Panc1 (cell line): Measurements from ENCODE around the gene CHTF18. TPM values are rescaled to one million over a fixed set of nuclear protein-coding genes. Genes with fewer than 3 reads are reported as not detected.
A peak's percentile ranks its signal among the peaks of the same experiment; 100 is the strongest.

Source experiments
- ATAC-seq: fragments of 200-7000 bp; cut with Tn5 transposase; 2 replicates; pipeline ENCODE4 v1.9.1; 2020; ENCODE audit warnings: mild to moderate bottlenecking, moderate library complexity
- BruUV-seq: library from RNA; stranded (reverse); fragments of 400-500 nt; replicated peaks from 2 replicates; lab custom pipeline; 2021; lab: Mats Ljungman, UMichigan
- CTCF ChIA-PET: fragments of 300-600 bp; sonication (Branson Sonifier 250); formaldehyde crosslinking; loops from one replicate; lab custom pipeline; 2022; ENCODE audit warnings: antibody characterized with exemption; lab: Charles Lee
- POLR2A ChIA-PET: fragments of 300-600 bp; sonication (Branson Sonifier 250); formaldehyde crosslinking; loops from one replicate; lab custom pipeline; 2022; ENCODE audit warnings: antibody characterized with exemption; lab: Charles Lee
- DNase-seq: peaks from one replicate; pipeline ENCODE4 v3.0.0-alpha.2; 2010; ENCODE audit warnings: low read depth, low spot score
- H3K27ac ChIP-seq: 2 replicates; pipeline ENCODE4 v1.5.1; 2011; ENCODE audit warnings: mild to moderate bottlenecking, low read length, inconsistent platforms
- H3K27me3 ChIP-seq: fragments of 200-500 bp; sonication (Bioruptor generic); 2 replicates; pipeline ENCODE4 v1.6.0; 2014; ENCODE audit warnings: low read length, inconsistent platforms; ENCODE audit not compliant: control insufficient read depth, insufficient read depth
- H3K36me3 ChIP-seq: fragments of 200-500 bp; sonication (Bioruptor generic); 2 replicates; pipeline ENCODE4 v1.5.1; 2014; ENCODE audit warnings: inconsistent platforms, mild to moderate bottlenecking, low read length, moderate library complexity; ENCODE audit not compliant: control insufficient read depth, insufficient read depth
- H3K4me1 ChIP-seq: 2 replicates; pipeline ENCODE4 v1.5.1; 2011; ENCODE audit warnings: inconsistent platforms, mild to moderate bottlenecking, low read length, moderate library complexity; ENCODE audit not compliant: control insufficient read depth, insufficient read depth
- H3K4me3 ChIP-seq, 2 experiments: 2 replicates each; pipeline ENCODE4 v1.5.1; 2011 to 2012; ENCODE audit warnings: low read depth in 2 of 2, low read length in 2 of 2, mild to moderate bottlenecking in 2 of 2, inconsistent platforms in 1 of 2, moderate library complexity in 1 of 2
- H3K9me3 ChIP-seq: fragments of 200-500 bp; sonication (Bioruptor generic); 2 replicates; pipeline ENCODE4 v1.5.1; 2014; ENCODE audit warnings: low read depth, mild to moderate bottlenecking, inconsistent platforms, low read length, moderate library complexity; ENCODE audit not compliant: control insufficient read depth, insufficient read depth
- POLR2AphosphoS5 ChIP-seq: IDR thresholded peaks from 2 replicates; pipeline ENCODE4 v1.6.1; 2012; ENCODE audit warnings: mild to moderate bottlenecking, low read depth, low read length, moderate library complexity
- SIN3A ChIP-seq: IDR thresholded peaks from 2 replicates; pipeline ENCODE4 v1.6.1; 2012; ENCODE audit warnings: low read depth, mild to moderate bottlenecking, low read length, moderate library complexity, borderline replicate concordance; ENCODE audit not compliant: insufficient read depth
- TCF7L2 ChIP-seq: IDR thresholded peaks from 2 replicates; pipeline ENCODE4 v1.6.1; 2011; ENCODE audit warnings: mild to moderate bottlenecking, low read depth, low read length, inconsistent platforms
- in situ Hi-C: cut with HindIII; loops from 2 replicates; pipeline ENCODE4 v1.10.0; 2016; ENCODE audit warnings: low sequenced_read_pairs, low pct_unique_long_range_greater_than_20kb
- intact Hi-C: fragments of 100-400 bp; cut with micrococcal nuclease; formaldehyde crosslinking; loops from one replicate; pipeline ENCODE4 v1.10.0; 2022; ENCODE audit not compliant: unreplicated experiment
- total RNA-seq: library from RNA; stranded (reverse); gene quantifications from one replicate; pipeline ENCODE4 v1.2.1, GENCODE V29; 2021; ENCODE audit not compliant: unreplicated experiment
- TF ChIP-seq, protein P1 (sequence below): fragments of 450-650 bp; IDR thresholded peaks from 2 replicates; pipeline ENCODE4 v1.5.1; 2017; ENCODE audit warnings: mild to moderate bottlenecking
- TF ChIP-seq, protein P2 (sequence below), 2 experiments: IDR thresholded peaks; 2 replicates each; pipeline ENCODE4 v1.6.1; 2011 to 2012; ENCODE audit warnings: low read depth in 2 of 2, control low read depth in 1 of 2, low read length in 1 of 2, mild to moderate bottlenecking in 1 of 2, moderate library complexity in 1 of 2; ENCODE audit not compliant: insufficient read depth in 1 of 2

CHTF18 gene
- total RNA-seq, 1 experiment from 2014 or later: 118 TPM

DNA sequence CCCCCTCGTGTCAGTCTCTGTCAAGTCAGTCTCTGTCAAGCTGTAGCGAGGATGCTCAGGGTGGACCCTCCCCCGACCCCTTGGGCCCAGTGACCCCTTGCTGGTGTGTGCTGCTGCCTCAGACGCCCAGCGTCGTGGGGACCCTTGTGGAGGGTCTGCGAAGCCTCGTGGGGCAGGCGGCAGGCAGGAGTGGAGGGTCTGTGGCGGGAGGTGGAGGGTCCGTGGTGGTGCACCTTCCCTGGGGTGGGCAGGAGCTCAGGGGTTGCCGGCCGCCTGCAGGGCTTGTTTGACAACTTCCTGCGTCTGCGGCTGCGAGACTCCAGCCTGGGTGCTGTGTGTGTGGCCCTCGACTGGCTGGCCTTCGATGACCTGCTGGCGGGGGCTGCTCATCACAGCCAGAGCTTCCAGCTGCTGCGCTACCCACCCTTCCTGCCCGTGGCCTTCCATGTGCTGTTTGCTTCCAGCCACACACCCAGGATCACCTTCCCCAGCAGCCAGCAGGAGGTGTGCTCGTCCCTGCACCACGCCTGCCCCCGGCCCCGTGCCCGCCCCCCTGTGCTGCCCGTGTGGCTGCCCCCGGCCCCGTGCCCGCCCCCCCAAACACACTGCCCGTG lies 6.5 kb downstream of the CHTF18 start:
- Histone ChIP-seq H3K4me1 (peaks cover 24% of the 10 kb centered on the region), H3K36me3 (peaks cover 3% of the 10 kb centered on the region; the same call in 1 of the 2 replicates), H3K9me3 (no peaks in the 10 kb centered on the region), H3K27ac (no peak overlapping the region), H3K4me3 (no peak overlapping the region), H3K27me3 (no peaks in the 10 kb centered on the region)
- in situ Hi-C loops: no loop called here
- TF ChIP-seq, protein P1, sequence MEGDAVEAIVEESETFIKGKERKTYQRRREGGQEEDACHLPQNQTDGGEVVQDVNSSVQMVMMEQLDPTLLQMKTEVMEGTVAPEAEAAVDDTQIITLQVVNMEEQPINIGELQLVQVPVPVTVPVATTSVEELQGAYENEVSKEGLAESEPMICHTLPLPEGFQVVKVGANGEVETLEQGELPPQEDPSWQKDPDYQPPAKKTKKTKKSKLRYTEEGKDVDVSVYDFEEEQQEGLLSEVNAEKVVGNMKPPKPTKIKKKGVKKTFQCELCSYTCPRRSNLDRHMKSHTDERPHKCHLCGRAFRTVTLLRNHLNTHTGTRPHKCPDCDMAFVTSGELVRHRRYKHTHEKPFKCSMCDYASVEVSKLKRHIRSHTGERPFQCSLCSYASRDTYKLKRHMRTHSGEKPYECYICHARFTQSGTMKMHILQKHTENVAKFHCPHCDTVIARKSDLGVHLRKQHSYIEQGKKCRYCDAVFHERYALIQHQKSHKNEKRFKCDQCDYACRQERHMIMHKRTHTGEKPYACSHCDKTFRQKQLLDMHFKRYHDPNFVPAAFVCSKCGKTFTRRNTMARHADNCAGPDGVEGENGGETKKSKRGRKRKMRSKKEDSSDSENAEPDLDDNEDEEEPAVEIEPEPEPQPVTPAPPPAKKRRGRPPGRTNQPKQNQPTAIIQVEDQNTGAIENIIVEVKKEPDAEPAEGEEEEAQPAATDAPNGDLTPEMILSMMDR: peak; percentile 31; the same call in 1 of the 2 replicates
- TF ChIP-seq TCF7L2: no peak
- BruUV-seq: no TSS peak
- CTCF ChIA-PET: no interaction called here
- POLR2A ChIA-PET: interaction anchor here (1.0 kb wide), 1 partner anchor 12 kb away, joined by 3 read pairs; no protein-coding TSS in a partner anchor
- ATAC-seq (peak; percentile 70), DNase-seq (no peak)
- intact Hi-C loops: no loop called here

DNA sequence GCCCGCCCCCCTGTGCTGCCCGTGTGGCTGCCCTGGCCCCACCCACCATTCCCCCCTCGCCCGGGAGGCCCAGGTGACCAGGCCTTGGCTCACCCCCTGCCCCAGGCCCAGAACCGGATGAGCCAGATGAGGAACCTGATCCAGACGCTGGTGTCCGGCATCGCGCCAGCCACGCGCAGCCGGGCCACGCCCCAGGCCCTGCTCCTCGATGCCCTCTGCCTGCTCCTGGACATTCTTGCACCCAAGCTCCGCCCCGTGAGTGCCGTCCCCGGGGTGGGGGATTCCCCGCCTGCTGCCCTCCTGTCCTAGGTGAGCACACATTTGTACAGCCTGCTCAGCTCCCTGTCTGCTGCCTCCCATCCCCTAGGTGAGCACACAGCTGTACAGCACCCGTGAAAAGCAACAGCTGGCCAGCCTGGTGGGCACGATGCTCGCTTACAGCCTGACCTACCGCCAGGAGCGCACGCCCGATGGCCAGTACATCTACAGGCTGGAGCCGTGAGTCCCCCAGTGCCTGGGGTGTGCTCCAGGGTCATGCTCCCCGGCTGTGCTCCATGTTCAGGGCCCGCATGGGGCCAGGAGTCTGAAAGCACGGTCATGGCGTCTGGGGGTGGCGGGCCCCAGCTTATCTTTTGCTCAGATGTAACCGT lies 7.3 kb downstream of the CHTF18 start:
- in situ Hi-C loops (no loop called here), intact Hi-C loops (no loop called here)
- H3K4me3 ChIP-seq: peak overlapping the region in 1 of 2 experiments; percentile 32; a peak in 2 of 4 replicates
- no TSS peak for BruUV-seq
- H3K4me1 ChIP-seq: peaks cover 27% of the 10 kb centered on the region
- H3K27me3 ChIP-seq: no peaks in the 10 kb centered on the region
- no peaks in the 10 kb centered on the region for H3K9me3 ChIP-seq
- peak overlapping the region; percentile 48; the same call in 1 of the 2 replicates for H3K27ac ChIP-seq
- POLR2A ChIA-PET: interaction anchor here (1.0 kb wide), 1 partner anchor 12 kb away, joined by 3 read pairs; no protein-coding TSS in a partner anchor
- no peak for DNase-seq
- peaks cover 3% of the 10 kb centered on the region; the same call in 1 of the 2 replicates for H3K36me3 ChIP-seq
- peak; percentile 26; the same call in 1 of the 2 replicates for TF ChIP-seq POLR2AphosphoS5
- no peak for TF ChIP-seq SIN3A
- TF ChIP-seq, protein P1: no peak
- TF ChIP-seq TCF7L2: no peak
- CTCF ChIA-PET: no interaction called here
- peak; percentile 46 for ATAC-seq

- BruUV-seq: no TSS peak
- peaks cover 33% of the 10 kb centered on the region for H3K4me1 ChIP-seq
- in situ Hi-C loops: no loop called here
- intact Hi-C loops: no loop called here
- ATAC-seq (no peak), DNase-seq (no peak)
- no peaks in the 10 kb centered on the region for H3K36me3 ChIP-seq
- H3K9me3 ChIP-seq: no peaks in the 10 kb centered on the region
- H3K27me3 ChIP-seq: no peaks in the 10 kb centered on the region
- POLR2A ChIA-PET: interaction anchor here (0.5 kb wide), 1 partner anchor 20 kb away, joined by 16 read pairs; no protein-coding TSS in a partner anchor
- CTCF ChIA-PET: no interaction called here
- H3K27ac ChIP-seq: no peak overlapping the region; the same call in 1 of the 2 replicates
- no peak overlapping the region for H3K4me3 ChIP-seq
- TF ChIP-seq, protein P1: no peak
- TF ChIP-seq SIN3A (no peak), TCF7L2 (no peak), POLR2AphosphoS5 (no peak)
- TF ChIP-seq, protein P2, sequence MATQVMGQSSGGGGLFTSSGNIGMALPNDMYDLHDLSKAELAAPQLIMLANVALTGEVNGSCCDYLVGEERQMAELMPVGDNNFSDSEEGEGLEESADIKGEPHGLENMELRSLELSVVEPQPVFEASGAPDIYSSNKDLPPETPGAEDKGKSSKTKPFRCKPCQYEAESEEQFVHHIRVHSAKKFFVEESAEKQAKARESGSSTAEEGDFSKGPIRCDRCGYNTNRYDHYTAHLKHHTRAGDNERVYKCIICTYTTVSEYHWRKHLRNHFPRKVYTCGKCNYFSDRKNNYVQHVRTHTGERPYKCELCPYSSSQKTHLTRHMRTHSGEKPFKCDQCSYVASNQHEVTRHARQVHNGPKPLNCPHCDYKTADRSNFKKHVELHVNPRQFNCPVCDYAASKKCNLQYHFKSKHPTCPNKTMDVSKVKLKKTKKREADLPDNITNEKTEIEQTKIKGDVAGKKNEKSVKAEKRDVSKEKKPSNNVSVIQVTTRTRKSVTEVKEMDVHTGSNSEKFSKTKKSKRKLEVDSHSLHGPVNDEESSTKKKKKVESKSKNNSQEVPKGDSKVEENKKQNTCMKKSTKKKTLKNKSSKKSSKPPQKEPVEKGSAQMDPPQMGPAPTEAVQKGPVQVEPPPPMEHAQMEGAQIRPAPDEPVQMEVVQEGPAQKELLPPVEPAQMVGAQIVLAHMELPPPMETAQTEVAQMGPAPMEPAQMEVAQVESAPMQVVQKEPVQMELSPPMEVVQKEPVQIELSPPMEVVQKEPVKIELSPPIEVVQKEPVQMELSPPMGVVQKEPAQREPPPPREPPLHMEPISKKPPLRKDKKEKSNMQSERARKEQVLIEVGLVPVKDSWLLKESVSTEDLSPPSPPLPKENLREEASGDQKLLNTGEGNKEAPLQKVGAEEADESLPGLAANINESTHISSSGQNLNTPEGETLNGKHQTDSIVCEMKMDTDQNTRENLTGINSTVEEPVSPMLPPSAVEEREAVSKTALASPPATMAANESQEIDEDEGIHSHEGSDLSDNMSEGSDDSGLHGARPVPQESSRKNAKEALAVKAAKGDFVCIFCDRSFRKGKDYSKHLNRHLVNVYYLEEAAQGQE (IDR thresholded peaks at IDR 0.05; ENCODE audit: insufficient read depth in 1 of 2, low read depth in 2 of 2, low read length in 1 of 2): no peak
These were observed 8.1 kb downstream of the CHTF18 start for GRCh38 chr16:796296-797119.
